K562 (cell line): ENCODE results near the gene IQSEC3. TPM values are rescaled to one million over a fixed set of nuclear protein-coding genes. Genes with fewer than 3 reads are reported as not detected.

Experiments
- EHMT2 ChIP-seq: fragments of 450-650 bp; IDR thresholded peaks from 2 replicates; pipeline ENCODE4 v1.6.1; 2018; ENCODE audit warnings: antibody characterized with exemption
- EP400 ChIP-seq: fragments of 450-650 bp; IDR thresholded peaks from 2 replicates; pipeline ENCODE4 v1.6.1; 2017; ENCODE audit warnings: antibody characterized with exemption, mild to moderate bottlenecking, moderate library complexity
- GATAD2B ChIP-seq: fragments of 450-650 bp; IDR thresholded peaks from 2 replicates; pipeline ENCODE4 v1.6.1; 2017; ENCODE audit warnings: mild to moderate bottlenecking, borderline replicate concordance
- HCFC1 ChIP-seq: IDR thresholded peaks from 2 replicates; pipeline ENCODE4 v1.6.1; 2012; ENCODE audit warnings: low read depth, low read length, improper control_type of control experiment
- JUND ChIP-seq, 2 experiments: IDR thresholded peaks; 2 replicates in 1 of 2; 3 replicates in 1 of 2; pipeline ENCODE4 v1.6.1; 2011; ENCODE audit warnings: borderline replicate concordance in 2 of 2, low read depth in 2 of 2, low read length in 2 of 2, improper control_type of control experiment in 1 of 2, missing biosample characterization in 1 of 2, missing genetic modification characterization in 1 of 2, missing genetic modification reagents in 1 of 2
- KLF1 ChIP-seq: fragments of 450-650 bp; IDR thresholded peaks from 2 replicates; pipeline ENCODE4 v1.6.1; 2016; ENCODE audit warnings: missing genetic modification characterization, missing compliant biosample characterization
- KLF16 ChIP-seq: IDR thresholded peaks from 2 replicates; pipeline ENCODE4 v1.6.1; 2016; ENCODE audit warnings: antibody characterized with exemption
- NR2F6 ChIP-seq: fragments of 450-650 bp; formaldehyde crosslinking; IDR thresholded peaks from 2 replicates; pipeline ENCODE4 v1.4.0; 2020; ENCODE audit warnings: mild to moderate bottlenecking
- RCOR1 ChIP-seq, 2 experiments: IDR thresholded peaks; 2 replicates each; pipeline ENCODE4 v1.6.1; 2012; ENCODE audit warnings: low read depth in 2 of 2, low read length in 2 of 2, borderline replicate concordance in 1 of 2, improper control_type of control experiment in 1 of 2
- SPI1 ChIP-seq: IDR thresholded peaks from 2 replicates; pipeline ENCODE4 v1.6.1; 2011; ENCODE audit warnings: low read depth, low read length, control low read depth, borderline replicate concordance
- TFAM ChIP-seq: fragments of 250-450 bp; sonication (Bioruptor Pico); conservative IDR thresholded peaks from 2 replicates; pipeline ENCODE4 v1.5.0; 2021; ENCODE audit warnings: mild to moderate bottlenecking, moderate library complexity
- ZNF133 ChIP-seq: fragments of 250-450 bp; sonication (Bioruptor Pico); IDR thresholded peaks from 2 replicates; pipeline ENCODE4 v1.4.0; 2020; ENCODE audit warnings: mild to moderate bottlenecking
- ZNF253 ChIP-seq: fragments of 250-450 bp; sonication (Bioruptor Pico); conservative IDR thresholded peaks from 2 replicates; pipeline ENCODE4 v1.6.1; 2021; ENCODE audit warnings: mild to moderate bottlenecking
- polyA plus RNA-seq, 8 experiments: library from polyadenylated mRNA; depleted of rRNA in 4 of 8; stranded (reverse) in 5 of 8; unstranded in 3 of 8; fragments of >200 nt; fragmentation: Nextera tagmentation in 2 of 8; fragmentation: Illumina TruSeq in 1 of 8; extraction: Ambion mirVana in 2 of 8; extraction: Trizol in 1 of 8; gene quantifications; 2 replicates each; pipeline versions ENCODE4 v1.2.1 to v1.2.3, GENCODE V29; 2011 to 2014; ENCODE audit warnings: inconsistent platforms in 1 of 8, missing spikeins in 1 of 8
- total RNA-seq, 7 experiments: library from RNA; depleted of rRNA in 6 of 7; stranded (reverse); fragments of >200 nt in 6 of 7; fragmentation: Illumina TruSeq in 2 of 7; extraction: Trizol in 2 of 7; gene quantifications; 2 replicates each; pipeline versions ENCODE4 v1.2.1 to v1.2.3, GENCODE V29; 2011 to 2021; ENCODE audit warnings: low replicate concordance in 1 of 7
- TF ChIP-seq, protein P1 (sequence below): sonication (generic); IDR thresholded peaks from 2 replicates; pipeline ENCODE4 v1.6.1; 2016
- TF ChIP-seq, protein P2 (sequence below): fragments of 200-800 bp; sonication (Bioruptor generic); IDR thresholded peaks from 2 replicates; pipeline ENCODE4 v1.6.1; 2017; ENCODE audit warnings: missing genetic modification characterization, missing compliant biosample characterization
- TF ChIP-seq, protein P3 (sequence below): IDR thresholded peaks from 2 replicates; pipeline ENCODE4 v1.6.1; 2011; ENCODE audit warnings: borderline replicate concordance, low read depth, mild to moderate bottlenecking, moderate library complexity, low read length; ENCODE audit not compliant: insufficient read depth, poor library complexity, severe bottlenecking
- TF ChIP-seq, protein P4 (sequence below): sonication (generic); formaldehyde crosslinking; IDR thresholded peaks from 2 replicates; pipeline ENCODE4 v1.8.1; 2023; ENCODE audit warnings: mild to moderate bottlenecking, missing genetic modification reagents
- TF ChIP-seq, protein P5 (sequence below): sonication (generic); formaldehyde crosslinking; IDR thresholded peaks from 2 replicates; pipeline ENCODE4 v1.8.0; 2022; ENCODE audit warnings: missing genetic modification reagents, mild to moderate bottlenecking, moderate library complexity, borderline replicate concordance

Gene IQSEC3
- total and polyA plus RNA-seq, 9 of the 15 experiments (the other 6 are each of a cell fraction or from before 2014, with no cell fraction given): under 0.01 to 0.25 (median 0.08) TPM; not detected in 3

DNA sequence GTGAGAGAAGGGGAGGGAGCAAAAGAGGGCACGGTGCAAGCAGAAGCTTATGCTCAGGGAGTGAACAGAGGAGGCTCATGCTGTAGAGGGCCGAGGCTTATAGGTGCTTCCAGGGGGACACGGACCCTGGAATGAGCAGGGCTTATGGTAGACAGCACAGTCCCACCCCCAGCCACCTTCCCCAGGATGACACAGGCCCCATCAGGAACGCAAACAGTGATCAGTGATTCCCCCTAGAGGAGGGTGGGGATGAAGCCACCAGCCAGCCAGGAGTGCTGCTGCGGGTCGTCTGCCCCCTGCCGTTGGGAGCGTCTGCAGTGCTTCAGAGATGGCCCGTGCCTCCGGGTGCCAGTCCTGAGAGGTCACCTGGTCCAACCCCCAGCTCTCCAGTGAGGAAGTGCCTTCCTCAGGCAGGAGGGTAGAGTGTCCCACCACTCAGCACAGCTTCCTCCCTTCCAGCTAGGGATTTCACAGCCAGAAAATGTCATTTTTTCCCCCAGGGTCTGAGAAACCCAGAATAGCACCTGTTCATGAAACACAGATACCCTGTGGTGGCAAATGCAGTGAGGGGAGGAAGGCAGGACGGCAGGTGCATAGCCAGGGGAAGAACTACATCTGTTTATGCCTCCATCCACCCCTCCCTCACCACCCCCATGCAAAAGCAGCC is 86.6 kb downstream of the IQSEC3 start (continued):
- TF ChIP-seq NR2F6 (CRISPR knock-in tag): no peak
- TF ChIP-seq, protein P1, sequence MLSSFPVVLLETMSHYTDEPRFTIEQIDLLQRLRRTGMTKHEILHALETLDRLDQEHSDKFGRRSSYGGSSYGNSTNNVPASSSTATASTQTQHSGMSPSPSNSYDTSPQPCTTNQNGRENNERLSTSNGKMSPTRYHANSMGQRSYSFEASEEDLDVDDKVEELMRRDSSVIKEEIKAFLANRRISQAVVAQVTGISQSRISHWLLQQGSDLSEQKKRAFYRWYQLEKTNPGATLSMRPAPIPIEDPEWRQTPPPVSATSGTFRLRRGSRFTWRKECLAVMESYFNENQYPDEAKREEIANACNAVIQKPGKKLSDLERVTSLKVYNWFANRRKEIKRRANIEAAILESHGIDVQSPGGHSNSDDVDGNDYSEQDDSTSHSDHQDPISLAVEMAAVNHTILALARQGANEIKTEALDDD: peak; percentile 18; the same call in 1 of the 2 replicates
- 0 out of 2 replicates have a peak, but pooled peaks have one; percentile 25 for TF ChIP-seq KLF16
- no peak for TF ChIP-seq EP400
- TF ChIP-seq, protein P2, sequence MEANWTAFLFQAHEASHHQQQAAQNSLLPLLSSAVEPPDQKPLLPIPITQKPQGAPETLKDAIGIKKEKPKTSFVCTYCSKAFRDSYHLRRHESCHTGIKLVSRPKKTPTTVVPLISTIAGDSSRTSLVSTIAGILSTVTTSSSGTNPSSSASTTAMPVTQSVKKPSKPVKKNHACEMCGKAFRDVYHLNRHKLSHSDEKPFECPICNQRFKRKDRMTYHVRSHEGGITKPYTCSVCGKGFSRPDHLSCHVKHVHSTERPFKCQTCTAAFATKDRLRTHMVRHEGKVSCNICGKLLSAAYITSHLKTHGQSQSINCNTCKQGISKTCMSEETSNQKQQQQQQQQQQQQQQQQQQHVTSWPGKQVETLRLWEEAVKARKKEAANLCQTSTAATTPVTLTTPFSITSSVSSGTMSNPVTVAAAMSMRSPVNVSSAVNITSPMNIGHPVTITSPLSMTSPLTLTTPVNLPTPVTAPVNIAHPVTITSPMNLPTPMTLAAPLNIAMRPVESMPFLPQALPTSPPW (CRISPR knock-in tag): peak; percentile 44; the same call in 1 of the 2 replicates
- TF ChIP-seq, protein P3, sequence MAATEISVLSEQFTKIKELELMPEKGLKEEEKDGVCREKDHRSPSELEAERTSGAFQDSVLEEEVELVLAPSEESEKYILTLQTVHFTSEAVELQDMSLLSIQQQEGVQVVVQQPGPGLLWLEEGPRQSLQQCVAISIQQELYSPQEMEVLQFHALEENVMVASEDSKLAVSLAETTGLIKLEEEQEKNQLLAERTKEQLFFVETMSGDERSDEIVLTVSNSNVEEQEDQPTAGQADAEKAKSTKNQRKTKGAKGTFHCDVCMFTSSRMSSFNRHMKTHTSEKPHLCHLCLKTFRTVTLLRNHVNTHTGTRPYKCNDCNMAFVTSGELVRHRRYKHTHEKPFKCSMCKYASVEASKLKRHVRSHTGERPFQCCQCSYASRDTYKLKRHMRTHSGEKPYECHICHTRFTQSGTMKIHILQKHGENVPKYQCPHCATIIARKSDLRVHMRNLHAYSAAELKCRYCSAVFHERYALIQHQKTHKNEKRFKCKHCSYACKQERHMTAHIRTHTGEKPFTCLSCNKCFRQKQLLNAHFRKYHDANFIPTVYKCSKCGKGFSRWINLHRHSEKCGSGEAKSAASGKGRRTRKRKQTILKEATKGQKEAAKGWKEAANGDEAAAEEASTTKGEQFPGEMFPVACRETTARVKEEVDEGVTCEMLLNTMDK: peak; percentile 77
- TF ChIP-seq EHMT2: no peak
- no peak for TF ChIP-seq TFAM
- no peak for TF ChIP-seq GATAD2B
- no peak for TF ChIP-seq ZNF133 (CRISPR knock-in tag)
- TF ChIP-seq, protein P4, sequence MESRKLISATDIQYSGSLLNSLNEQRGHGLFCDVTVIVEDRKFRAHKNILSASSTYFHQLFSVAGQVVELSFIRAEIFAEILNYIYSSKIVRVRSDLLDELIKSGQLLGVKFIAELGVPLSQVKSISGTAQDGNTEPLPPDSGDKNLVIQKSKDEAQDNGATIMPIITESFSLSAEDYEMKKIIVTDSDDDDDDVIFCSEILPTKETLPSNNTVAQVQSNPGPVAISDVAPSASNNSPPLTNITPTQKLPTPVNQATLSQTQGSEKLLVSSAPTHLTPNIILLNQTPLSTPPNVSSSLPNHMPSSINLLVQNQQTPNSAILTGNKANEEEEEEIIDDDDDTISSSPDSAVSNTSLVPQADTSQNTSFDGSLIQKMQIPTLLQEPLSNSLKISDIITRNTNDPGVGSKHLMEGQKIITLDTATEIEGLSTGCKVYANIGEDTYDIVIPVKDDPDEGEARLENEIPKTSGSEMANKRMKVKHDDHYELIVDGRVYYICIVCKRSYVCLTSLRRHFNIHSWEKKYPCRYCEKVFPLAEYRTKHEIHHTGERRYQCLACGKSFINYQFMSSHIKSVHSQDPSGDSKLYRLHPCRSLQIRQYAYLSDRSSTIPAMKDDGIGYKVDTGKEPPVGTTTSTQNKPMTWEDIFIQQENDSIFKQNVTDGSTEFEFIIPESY: peak; percentile 27; the same call in 1 of the 2 replicates
- peak; percentile 18; the same call in 1 of the 2 replicates for TF ChIP-seq SPI1
- TF ChIP-seq HCFC1: 0 out of 2 replicates have a peak, but pooled peaks have one; percentile 7
- TF ChIP-seq, protein P5, sequence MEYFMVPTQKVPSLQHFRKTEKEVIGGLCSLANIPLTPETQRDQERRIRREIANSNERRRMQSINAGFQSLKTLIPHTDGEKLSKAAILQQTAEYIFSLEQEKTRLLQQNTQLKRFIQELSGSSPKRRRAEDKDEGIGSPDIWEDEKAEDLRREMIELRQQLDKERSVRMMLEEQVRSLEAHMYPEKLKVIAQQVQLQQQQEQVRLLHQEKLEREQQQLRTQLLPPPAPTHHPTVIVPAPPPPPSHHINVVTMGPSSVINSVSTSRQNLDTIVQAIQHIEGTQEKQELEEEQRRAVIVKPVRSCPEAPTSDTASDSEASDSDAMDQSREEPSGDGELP: peak; percentile 65; the same call in 1 of the 2 replicates
- 0 out of 4 replicates have a peak, but pooled peaks of 1 of the 2 experiments have one; percentile 56 for TF ChIP-seq RCOR1 (IDR thresholded peaks at IDR 0.05; ENCODE audit: borderline replicate concordance in 1 of 2, low read depth in 2 of 2, low read length in 2 of 2)
- peak; percentile 19; the same call in 1 of the 2 replicates for TF ChIP-seq JUND (IDR thresholded peaks at IDR 0.05; ENCODE audit: borderline replicate concordance, low read depth, low read length)
- no peak for TF ChIP-seq JUND (tag; IDR thresholded peaks at IDR 0.05; ENCODE audit: borderline replicate concordance, low read depth, low read length)
- TF ChIP-seq ZNF253 (CRISPR knock-in tag): no peak
- TF ChIP-seq KLF1: no peak
